Activated CD8-positive, alpha-beta memory T cell treated with anti-CD3 and anti-CD28 coated beads, Interleukin-2, amount 50 U/mL, for 48 hours (primary cell): Measurements from ENCODE around the gene CCDC178.

ENCODE experiments used
- DNase-seq: peaks from one replicate; pipeline ENCODE4 v3.0.0-alpha.2; 2020

The CCDC178 gene

GRCh38 chr18:32909798-32910561 lies 530.5 kb downstream of the CCDC178 start:
- no peak for DNase-seq

- no peak for DNase-seq
Measured at GRCh38 chr18:32908424-32908805, 532.1 kb downstream of the CCDC178 start.

GRCh38 chr18:32907648-32908423 lies 532.7 kb downstream of the CCDC178 start:
- no peak for DNase-seq

GRCh38 chr18:32907311-32907585 lies 533.3 kb downstream of the CCDC178 start:
- no peak for DNase-seq

- DNase-seq: no peak
Measured at GRCh38 chr18:32906506-32907310, 533.8 kb downstream of the CCDC178 start.

- DNase-seq: no peak
Measured at GRCh38 chr18:32905651-32906050, 534.9 kb downstream of the CCDC178 start.

- no peak for DNase-seq
Measured at GRCh38 chr18:32902568-32903330, 537.8 kb downstream of the CCDC178 start.

- DNase-seq: no peak
Measured at GRCh38 chr18:32899819-32900218, 540.7 kb downstream of the CCDC178 start.

GRCh38 chr18:32896776-32897547 lies 543.6 kb downstream of the CCDC178 start:
- no peak for DNase-seq

GRCh38 chr18:32893915-32894314 lies 546.6 kb downstream of the CCDC178 start:
- DNase-seq: no peak

- DNase-seq: no peak
Measured at GRCh38 chr18:32891797-32892196, 548.7 kb downstream of the CCDC178 start.

- no peak for DNase-seq
Measured at GRCh38 chr18:32891130-32891529, 549.4 kb downstream of the CCDC178 start.

GRCh38 chr18:32889615-32890593 lies 550.6 kb downstream of the CCDC178 start:
- no peak for DNase-seq

- DNase-seq: no peak
Measured at GRCh38 chr18:32888306-32888705, 552.2 kb downstream of the CCDC178 start.
